Measurements from ENCODE around the gene GAK. TPM values are rescaled to one million over a fixed set of nuclear protein-coding genes. Genes with fewer than 3 reads are reported as not detected.

The GAK gene
- polyA plus RNA-seq, 1 donor (not counting 4 experiments of a cell fraction or from before 2014, with no cell fraction given): 18.4 TPM

DNA sequence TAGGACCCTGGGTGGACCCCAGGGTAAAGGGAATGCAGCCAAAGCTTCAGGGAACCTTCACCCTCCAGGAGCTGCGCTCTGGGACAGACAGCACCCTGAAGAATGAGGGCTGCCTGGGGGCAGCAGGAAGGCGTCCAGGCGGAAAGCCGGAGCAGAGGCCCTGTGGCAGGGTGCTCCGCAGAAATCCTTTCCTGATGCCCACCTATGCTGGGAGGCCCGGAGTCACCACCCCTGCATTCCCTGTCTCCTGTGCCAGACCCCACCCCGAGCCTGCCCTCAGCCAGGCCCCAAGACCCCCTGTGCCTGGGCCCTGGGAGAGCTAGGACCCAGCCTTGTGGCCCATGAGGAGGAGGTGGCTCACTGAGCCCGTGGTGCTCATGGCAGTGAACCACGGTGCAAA lies 42.6 kb upstream of the GAK start:
- Histone ChIP-seq H3K27ac (ENCODE audit: control insufficient read depth, insufficient read depth, low read length) (no peak overlapping the region), H4K20me1 (ENCODE audit: control insufficient read depth, extremely low read depth, insufficient read depth, low read length) (peaks cover 3% of the 10 kb centered on the region), H3K9me3 (ENCODE audit: control insufficient read depth, low read depth, low read length) (no peaks in the 10 kb centered on the region), H3K27me3 (ENCODE audit: control insufficient read depth, extremely low read depth, insufficient read depth, low read length) (peaks cover 5% of the 10 kb centered on the region), H3K9me1 (ENCODE audit: control insufficient read depth, extremely low read depth, insufficient read depth, low read length) (no peaks in the 10 kb centered on the region), H3K4me2 (ENCODE audit: control insufficient read depth, extremely low read depth, insufficient read depth, low read depth, low read length) (no peak overlapping the region), H3K4me1 (ENCODE audit: control insufficient read depth, extremely low read depth, insufficient read depth, low read length) (peaks cover 19% of the 10 kb centered on the region), H3K4me3 (ENCODE audit: control insufficient read depth in 2 of 3, extremely low read depth in 1 of 3, insufficient read depth in 2 of 3, low read depth in 1 of 3, low read length in 3 of 3) (no peak overlapping the region), H2AFZ (ENCODE audit: control insufficient read depth, low read length) (no peak overlapping the region), H3K36me3 (ENCODE audit: control insufficient read depth in 2 of 2, extremely low read depth in 1 of 2, insufficient read depth in 2 of 2, low read length in 2 of 2) (no peaks in the 10 kb centered on the region), H3K9ac (ENCODE audit: control insufficient read depth, extremely low read depth, insufficient read depth, low read length) (no peak overlapping the region), H3K79me2 (ENCODE audit: control insufficient read depth, insufficient read depth, low read length) (no peaks in the 10 kb centered on the region)
- FAIRE-seq: no peak
- TF ChIP-seq, protein P1, sequence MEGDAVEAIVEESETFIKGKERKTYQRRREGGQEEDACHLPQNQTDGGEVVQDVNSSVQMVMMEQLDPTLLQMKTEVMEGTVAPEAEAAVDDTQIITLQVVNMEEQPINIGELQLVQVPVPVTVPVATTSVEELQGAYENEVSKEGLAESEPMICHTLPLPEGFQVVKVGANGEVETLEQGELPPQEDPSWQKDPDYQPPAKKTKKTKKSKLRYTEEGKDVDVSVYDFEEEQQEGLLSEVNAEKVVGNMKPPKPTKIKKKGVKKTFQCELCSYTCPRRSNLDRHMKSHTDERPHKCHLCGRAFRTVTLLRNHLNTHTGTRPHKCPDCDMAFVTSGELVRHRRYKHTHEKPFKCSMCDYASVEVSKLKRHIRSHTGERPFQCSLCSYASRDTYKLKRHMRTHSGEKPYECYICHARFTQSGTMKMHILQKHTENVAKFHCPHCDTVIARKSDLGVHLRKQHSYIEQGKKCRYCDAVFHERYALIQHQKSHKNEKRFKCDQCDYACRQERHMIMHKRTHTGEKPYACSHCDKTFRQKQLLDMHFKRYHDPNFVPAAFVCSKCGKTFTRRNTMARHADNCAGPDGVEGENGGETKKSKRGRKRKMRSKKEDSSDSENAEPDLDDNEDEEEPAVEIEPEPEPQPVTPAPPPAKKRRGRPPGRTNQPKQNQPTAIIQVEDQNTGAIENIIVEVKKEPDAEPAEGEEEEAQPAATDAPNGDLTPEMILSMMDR (optimal IDR thresholded peaks at IDR 0.05 in 1 of 3, IDR thresholded peaks at IDR 0.05 in 1 of 3, conservative IDR thresholded peaks at IDR 0.05 in 1 of 3; ENCODE audit: extremely low read depth in 1 of 3, insufficient read depth in 2 of 3, low read length in 3 of 3): no peak
- TF ChIP-seq EZH2 (IDR thresholded peaks at IDR 0.05; ENCODE audit: low read length): no peak
- dilution Hi-C loops (cut with MboI; ENCODE audit: extremely low pct_ligation_motif_present, low sequenced_read_pairs): no loop called here
- DNase-seq (ENCODE audit: low read depth, low spot score): no peak

- dilution Hi-C loops (cut with MboI; ENCODE audit: extremely low pct_ligation_motif_present, low sequenced_read_pairs): no loop called here
- no peak for FAIRE-seq
- no peak within 1 kb of the TSS for H3K27ac ChIP-seq (ENCODE audit: control insufficient read depth, insufficient read depth, low read length)
Observed at GRCh38 chr4:973431-974397, 41.6 kb upstream of the GAK start, which contains the start of gene DGKQ. DGKQ (minus strand) TSS chr4:973569; CDS start chr4:973482, 87 bp downstream.

More at GRCh38 chr4:973431-974397, 41.6 kb upstream of the GAK start, which contains the start of gene DGKQ:
- Histone ChIP-seq H3K79me2 (ENCODE audit: control insufficient read depth, insufficient read depth, low read length) (no peaks in the 10 kb centered on the region), H3K4me2 (ENCODE audit: control insufficient read depth, extremely low read depth, insufficient read depth, low read depth, low read length) (peak within 1 kb of the TSS; percentile 80), H2AFZ (ENCODE audit: control insufficient read depth, low read length) (peak within 1 kb of the TSS; percentile 49), H3K9ac (ENCODE audit: control insufficient read depth, extremely low read depth, insufficient read depth, low read length) (peak within 1 kb of the TSS; percentile 71), H3K27me3 (ENCODE audit: control insufficient read depth, extremely low read depth, insufficient read depth, low read length) (peaks cover 5% of the 10 kb centered on the region), H3K4me1 (ENCODE audit: control insufficient read depth, extremely low read depth, insufficient read depth, low read length) (peaks cover 19% of the 10 kb centered on the region), H3K9me1 (ENCODE audit: control insufficient read depth, extremely low read depth, insufficient read depth, low read length) (no peaks in the 10 kb centered on the region), H3K36me3 (ENCODE audit: control insufficient read depth in 2 of 2, extremely low read depth in 1 of 2, insufficient read depth in 2 of 2, low read length in 2 of 2) (peaks cover 0 to 2% of the 10 kb centered on the region in 2 experiments), H3K4me3 (ENCODE audit: control insufficient read depth in 2 of 3, extremely low read depth in 1 of 3, insufficient read depth in 2 of 3, low read depth in 1 of 3, low read length in 3 of 3) (peak within 1 kb of the TSS; percentile 63 to 74 (median 71)), H3K9me3 (ENCODE audit: control insufficient read depth, low read depth, low read length) (no peaks in the 10 kb centered on the region), H4K20me1 (ENCODE audit: control insufficient read depth, extremely low read depth, insufficient read depth, low read length) (peaks cover 3% of the 10 kb centered on the region)
- TF ChIP-seq EZH2 (IDR thresholded peaks at IDR 0.05; ENCODE audit: low read length): no peak
- TF ChIP-seq, protein P1 (optimal IDR thresholded peaks at IDR 0.05 in 1 of 3, IDR thresholded peaks at IDR 0.05 in 1 of 3, conservative IDR thresholded peaks at IDR 0.05 in 1 of 3; ENCODE audit: extremely low read depth in 1 of 3, insufficient read depth in 2 of 3, low read length in 3 of 3): no peak
- no peak for DNase-seq (ENCODE audit: low read depth, low spot score)

Measured in keratinocyte (primary cell).